ENCODE measurements around the gene PARD3. TPM values are rescaled to one million over a fixed set of nuclear protein-coding genes. Genes with fewer than 3 reads are reported as not detected.
"Not testable (repeated sequence)": the region's sequence is repeated elsewhere in the genome, so short reads cannot be mapped to it uniquely, and the experiment has no call there.

PARD3 gene
- total RNA-seq, 4 donors from 2014 or later, result 150 to 172 (median 165) TPM

DNA sequence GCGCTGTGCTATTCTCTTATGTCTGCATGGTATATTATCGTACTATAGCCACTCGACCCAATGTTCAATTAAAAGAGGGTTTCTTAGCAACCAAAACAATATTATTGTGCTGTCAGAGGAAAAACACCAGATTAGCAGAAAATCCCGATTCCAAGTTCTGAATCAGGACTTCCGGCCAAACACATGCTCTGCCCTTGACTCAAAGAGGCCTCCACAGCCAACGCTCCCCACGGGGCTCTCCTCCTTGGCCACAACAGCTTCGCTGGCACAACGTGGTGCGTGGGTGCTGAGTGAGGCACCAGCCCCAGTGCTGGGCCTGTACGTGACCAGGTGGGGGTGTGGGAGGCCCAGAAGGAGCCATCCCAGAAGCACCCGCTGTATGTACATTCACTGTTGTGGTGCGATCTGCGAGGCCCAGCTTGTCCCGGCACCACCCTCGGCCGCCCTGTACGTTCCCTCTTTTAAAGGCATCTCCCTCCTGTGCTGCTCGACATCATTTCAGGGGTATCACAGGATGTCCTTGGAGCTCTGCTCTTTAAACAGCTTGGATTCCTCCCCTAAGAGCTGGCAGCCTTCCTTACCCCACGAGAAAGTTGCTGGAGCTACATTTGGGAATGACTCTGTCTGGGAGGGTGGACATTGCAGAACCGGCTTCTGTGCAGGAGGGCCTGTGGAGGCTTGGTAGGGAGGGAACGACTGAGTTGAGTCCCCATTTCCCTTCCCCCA is 736.2 kb downstream of the PARD3 start:
- intact Hi-C loops (cut with DNase I; ENCODE audit: low total_unique reads), result no loop called here
- no peak overlapping the region for H3K4me3 ChIP-seq (ENCODE audit: low read depth, poor library complexity, severe bottlenecking)
- TF ChIP-seq POLR2A (IDR thresholded peaks at IDR 0.05), result no peak
- TF ChIP-seq, protein P1, sequence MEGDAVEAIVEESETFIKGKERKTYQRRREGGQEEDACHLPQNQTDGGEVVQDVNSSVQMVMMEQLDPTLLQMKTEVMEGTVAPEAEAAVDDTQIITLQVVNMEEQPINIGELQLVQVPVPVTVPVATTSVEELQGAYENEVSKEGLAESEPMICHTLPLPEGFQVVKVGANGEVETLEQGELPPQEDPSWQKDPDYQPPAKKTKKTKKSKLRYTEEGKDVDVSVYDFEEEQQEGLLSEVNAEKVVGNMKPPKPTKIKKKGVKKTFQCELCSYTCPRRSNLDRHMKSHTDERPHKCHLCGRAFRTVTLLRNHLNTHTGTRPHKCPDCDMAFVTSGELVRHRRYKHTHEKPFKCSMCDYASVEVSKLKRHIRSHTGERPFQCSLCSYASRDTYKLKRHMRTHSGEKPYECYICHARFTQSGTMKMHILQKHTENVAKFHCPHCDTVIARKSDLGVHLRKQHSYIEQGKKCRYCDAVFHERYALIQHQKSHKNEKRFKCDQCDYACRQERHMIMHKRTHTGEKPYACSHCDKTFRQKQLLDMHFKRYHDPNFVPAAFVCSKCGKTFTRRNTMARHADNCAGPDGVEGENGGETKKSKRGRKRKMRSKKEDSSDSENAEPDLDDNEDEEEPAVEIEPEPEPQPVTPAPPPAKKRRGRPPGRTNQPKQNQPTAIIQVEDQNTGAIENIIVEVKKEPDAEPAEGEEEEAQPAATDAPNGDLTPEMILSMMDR (IDR thresholded peaks at IDR 0.05), result no peak
- DNase-seq (ENCODE audit: low spot score in 2 of 2), result no peak
- 56 to 59% methylated on average over 22 of the region's 22 CpGs for WGBS, 2 donors

DNA sequence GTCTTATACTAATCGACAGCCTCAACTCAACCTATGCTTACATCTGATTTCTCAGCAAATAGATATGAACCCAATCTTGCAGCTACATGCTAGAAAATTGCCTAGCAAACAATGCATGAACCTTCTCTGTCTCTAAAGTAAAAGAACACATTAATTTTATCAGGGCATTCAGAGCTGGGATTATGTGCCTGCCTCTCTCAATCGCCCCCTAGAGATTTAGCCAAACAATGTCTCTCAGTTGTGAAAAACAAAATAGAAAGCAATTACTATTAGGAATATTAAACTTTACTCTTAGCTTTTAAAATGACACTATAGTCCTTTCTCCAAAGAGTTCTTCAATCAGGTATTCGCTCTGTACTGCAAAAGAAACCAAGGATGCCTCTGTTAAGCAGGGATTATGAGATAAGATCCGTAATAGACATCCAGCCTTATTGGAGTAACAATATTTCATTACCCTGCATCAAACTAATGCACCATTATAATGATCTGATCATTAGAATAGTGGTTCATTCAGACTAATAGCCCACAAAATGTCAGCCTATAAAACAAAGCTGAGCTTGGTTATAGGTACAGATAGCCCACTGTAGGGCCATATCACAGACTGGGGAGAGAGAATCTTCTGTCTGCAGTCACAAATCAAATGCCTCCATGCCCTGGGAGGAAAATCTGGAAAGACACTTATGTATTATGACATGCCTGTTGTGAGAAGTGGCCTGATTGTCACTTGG is 736.9 kb downstream of the PARD3 start:
- DNase-seq (ENCODE audit: low spot score in 2 of 2), result no peak
- no peak overlapping the region for H3K4me3 ChIP-seq (ENCODE audit: low read depth, poor library complexity, severe bottlenecking)
- 68 to 71% methylated on average over 4 of the region's 4 CpGs for WGBS, 2 donors
- intact Hi-C loops (cut with DNase I; ENCODE audit: low total_unique reads), result no loop called here
- TF ChIP-seq POLR2A (IDR thresholded peaks at IDR 0.05), result no peak
- TF ChIP-seq, protein P1 (IDR thresholded peaks at IDR 0.05), result no peak

DNA sequence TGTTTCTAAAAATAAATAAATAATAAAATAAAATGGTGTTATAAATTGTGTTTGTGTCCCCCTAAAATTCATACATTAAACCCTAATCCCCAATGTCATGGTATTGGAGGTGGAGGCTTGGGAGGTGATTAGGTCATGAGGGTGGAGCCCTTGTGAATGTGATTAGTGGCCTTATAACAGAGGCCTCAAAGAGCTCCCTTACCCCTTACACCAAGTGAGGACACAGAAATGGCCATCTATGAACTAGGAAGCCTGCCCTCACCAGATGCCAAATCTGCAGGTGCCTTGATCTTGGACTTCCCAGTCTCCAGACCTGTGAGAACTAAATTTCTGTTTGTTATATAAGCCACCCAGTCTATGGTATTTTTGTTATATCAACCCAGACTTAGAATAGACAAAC is 738.7 kb downstream of the PARD3 start:
- H3K4me3 ChIP-seq (ENCODE audit: low read depth, poor library complexity, severe bottlenecking), result no peak overlapping the region
- no peak for DNase-seq (ENCODE audit: low spot score in 2 of 2)
- TF ChIP-seq POLR2A (IDR thresholded peaks at IDR 0.05), result no peak
- TF ChIP-seq, protein P1 (IDR thresholded peaks at IDR 0.05), result no peak
- intact Hi-C loops (cut with DNase I; ENCODE audit: low total_unique reads), result no loop called here

DNA sequence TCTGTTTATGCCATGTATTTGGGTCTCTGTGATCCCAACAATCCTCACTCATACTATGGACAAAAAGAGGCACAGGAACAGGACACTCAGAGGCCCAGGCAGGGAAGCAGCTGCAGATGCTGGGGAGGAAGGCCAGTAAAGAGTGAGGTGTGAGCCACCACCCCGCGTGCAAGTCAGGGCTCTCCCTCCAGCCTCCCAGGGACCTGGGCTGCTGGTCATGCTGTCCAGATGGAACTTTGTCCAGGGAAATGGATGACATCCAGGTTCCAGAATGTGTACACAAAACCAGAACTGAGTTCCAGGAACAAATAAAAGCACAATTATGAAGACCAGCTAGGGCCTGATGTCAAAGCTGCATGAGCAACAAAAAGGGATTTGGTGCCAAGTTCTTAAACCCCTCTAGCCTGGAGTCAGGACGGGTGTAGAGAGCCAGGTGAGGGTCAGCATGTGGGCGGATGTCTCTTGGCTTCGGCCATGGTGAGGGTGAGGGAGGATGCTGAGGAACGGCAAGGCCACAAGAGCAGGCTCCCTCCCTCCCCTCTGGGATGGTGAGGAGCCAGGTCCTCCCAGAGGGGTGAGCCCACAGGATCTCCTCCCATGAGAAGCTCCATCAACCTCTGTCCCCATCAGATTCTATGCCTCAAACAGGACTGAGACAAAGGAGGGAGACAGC is 739.7 kb downstream of the PARD3 start:
- no peak for TF ChIP-seq POLR2A (IDR thresholded peaks at IDR 0.05)
- TF ChIP-seq, protein P1 (IDR thresholded peaks at IDR 0.05), result no peak
- 53 to 73% methylated on average over 6 of the region's 6 CpGs for WGBS, 2 donors
- no peak overlapping the region for H3K4me3 ChIP-seq (ENCODE audit: low read depth, poor library complexity, severe bottlenecking)
- DNase-seq (ENCODE audit: low spot score in 2 of 2), result no peak
- intact Hi-C loops (cut with DNase I; ENCODE audit: low total_unique reads), result no loop called here

GRCh38 chr10:34074051-34074450 is 741.0 kb downstream of the PARD3 start:
- 85% methylated on average over 3 of the region's 3 CpGs for WGBS, 2 donors
- no peak for TF ChIP-seq POLR2A (IDR thresholded peaks at IDR 0.05)
- TF ChIP-seq, protein P1 (IDR thresholded peaks at IDR 0.05), result no peak
- no peak for DNase-seq (ENCODE audit: low spot score in 2 of 2)
- intact Hi-C loops (cut with DNase I; ENCODE audit: low total_unique reads), result no loop called here
- H3K4me3 ChIP-seq (ENCODE audit: low read depth, poor library complexity, severe bottlenecking), result no peak overlapping the region

- H3K4me3 ChIP-seq (ENCODE audit: low read depth, poor library complexity, severe bottlenecking); intact Hi-C loops (cut with DNase I; ENCODE audit: low total_unique reads); DNase-seq (ENCODE audit: low spot score in 2 of 2): not testable (repeated sequence)
- 86 to 95% methylated on average over 5 to 6 of the region's 6 CpGs for WGBS, 2 donors
Measured at GRCh38 chr10:34067741-34068140, 747.4 kb downstream of the PARD3 start.
